Endodermal cell (in vitro differentiated cells): ENCODE data around the gene PHF24. TPM values are rescaled to one million over a fixed set of nuclear protein-coding genes. Genes with fewer than 3 reads are reported as not detected.
"Not testable (repeated sequence)": the region's sequence is repeated elsewhere in the genome, so short reads cannot be mapped to it uniquely, and the experiment has no call there.

Experiments used
- DNase-seq: peaks from one replicate; pipeline ENCODE4 v3.0.0-alpha.2; 2017
- H3K27ac ChIP-seq: 2 replicates; pipeline ENCODE4 v1.5.1; 2013; ENCODE audit warnings: mild to moderate bottlenecking, low read depth, low read length, moderate library complexity
- H3K27me3 ChIP-seq: 2 replicates; pipeline ENCODE4 v1.6.1; 2013; ENCODE audit warnings: mild to moderate bottlenecking, low read length, moderate library complexity; ENCODE audit not compliant: insufficient read depth, control insufficient read depth, poor library complexity, severe bottlenecking
- H3K36me3 ChIP-seq: 2 replicates; pipeline ENCODE4 v1.7.0; 2013; ENCODE audit warnings: mild to moderate bottlenecking, low read length, moderate library complexity; ENCODE audit not compliant: control insufficient read depth, insufficient read depth
- H3K4me1 ChIP-seq: one replicate; pipeline ENCODE4 v1.7.0; 2013; ENCODE audit warnings: low read length; ENCODE audit not compliant: control insufficient read depth, insufficient read depth
- H3K4me3 ChIP-seq: 2 replicates; pipeline ENCODE4 v1.5.1; 2013; ENCODE audit warnings: mild to moderate bottlenecking, low read length, moderate library complexity
- H3K9ac ChIP-seq: 2 replicates; pipeline ENCODE4 v1.6.1; 2013; ENCODE audit warnings: mild to moderate bottlenecking, low read length, moderate library complexity; ENCODE audit not compliant: poor library complexity, severe bottlenecking; ENCODE audit errors: extremely low read depth
- H3K9me3 ChIP-seq: 2 replicates; pipeline ENCODE4 v1.6.1; 2013; ENCODE audit warnings: mild to moderate bottlenecking, low read length, moderate library complexity; ENCODE audit not compliant: control insufficient read depth
- H3K27ac Mint-ChIP-seq: 2 replicates; pipeline ENCODE4 v1.8.0; 2020; ENCODE audit warnings: mixed read lengths
- H3K27me3 Mint-ChIP-seq: 2 replicates; pipeline ENCODE4 v1.8.0; 2021; ENCODE audit warnings: mild to moderate bottlenecking, mixed read lengths; ENCODE audit not compliant: insufficient read depth
- H3K36me3 Mint-ChIP-seq: 2 replicates; pipeline ENCODE4 v1.8.0; 2020; ENCODE audit warnings: low read depth, mixed read lengths
- H3K4me1 Mint-ChIP-seq: 2 replicates; pipeline ENCODE4 v1.8.0; 2020; ENCODE audit warnings: mixed read lengths
- H3K4me3 Mint-ChIP-seq: 2 replicates; pipeline ENCODE4 v1.8.0; 2020; ENCODE audit warnings: mild to moderate bottlenecking, moderate library complexity, mixed read lengths
- H3K9me3 Mint-ChIP-seq: 2 replicates; pipeline ENCODE4 v1.8.0; 2020; ENCODE audit warnings: mild to moderate bottlenecking, mixed read lengths
- CTCF ChIP-seq: fragments of 200-600 bp; sonication (generic); conservative IDR thresholded peaks from 2 replicates; pipeline ENCODE4 v1.5.0; 2021; ENCODE audit warnings: antibody characterized with exemption, mild to moderate bottlenecking
- WGBS, 2 experiments: methylation state at CpG; one replicate each; pipeline versions ENCODE4 v1.1.5 to v1.1.7; 2013; ENCODE audit warnings: missing lambda C conversion rate in 2 of 2, mixed read lengths in 1 of 2; ENCODE audit not compliant: insufficient coverage in 1 of 2, insufficient read length in 1 of 2; 5-methylcytosine and 5-hydroxymethylcytosine counted together
- total RNA-seq, 2 donors: library from RNA; stranded (reverse); fragmentation: NEBNext Ultra II Directional in 1 of 2; extraction: Animal tissue kit (Norgen Biotek cat#: 25700) in 1 of 2; gene quantifications; 2 replicates in 1 of 2; 3 replicates in 1 of 2; pipeline ENCODE4 v1.2.1, GENCODE V29; 2021

PHF24 gene
- total RNA-seq, 2 donors from 2014 or later: 1.9 to 2.7 TPM

- peaks cover 64% of the 10 kb centered on the region for H3K4me1 Mint-ChIP-seq
- peaks cover 11% of the 10 kb centered on the region for H3K9me3 Mint-ChIP-seq
- H3K9me3 ChIP-seq: peaks cover 8% of the 10 kb centered on the region
- peak overlapping the region; percentile 62 for H3K4me3 Mint-ChIP-seq
- no peak overlapping the region for H3K9ac ChIP-seq
- peaks cover 14% of the 10 kb centered on the region for H3K36me3 Mint-ChIP-seq
- peaks cover 24% of the 10 kb centered on the region for H3K4me1 ChIP-seq
- H3K4me3 ChIP-seq: no peak overlapping the region
- DNase-seq: no peak
- no peaks in the 10 kb centered on the region for H3K27me3 Mint-ChIP-seq
- H3K27ac ChIP-seq: no peak overlapping the region
- peaks cover 3% of the 10 kb centered on the region for H3K36me3 ChIP-seq
- H3K27me3 ChIP-seq: no peaks in the 10 kb centered on the region
- TF ChIP-seq CTCF: no peak
- H3K27ac Mint-ChIP-seq: peak overlapping the region; percentile 92
These were observed 44.5 kb downstream of the PHF24 start for GRCh38 chr9:35002623-35003022.

DNA sequence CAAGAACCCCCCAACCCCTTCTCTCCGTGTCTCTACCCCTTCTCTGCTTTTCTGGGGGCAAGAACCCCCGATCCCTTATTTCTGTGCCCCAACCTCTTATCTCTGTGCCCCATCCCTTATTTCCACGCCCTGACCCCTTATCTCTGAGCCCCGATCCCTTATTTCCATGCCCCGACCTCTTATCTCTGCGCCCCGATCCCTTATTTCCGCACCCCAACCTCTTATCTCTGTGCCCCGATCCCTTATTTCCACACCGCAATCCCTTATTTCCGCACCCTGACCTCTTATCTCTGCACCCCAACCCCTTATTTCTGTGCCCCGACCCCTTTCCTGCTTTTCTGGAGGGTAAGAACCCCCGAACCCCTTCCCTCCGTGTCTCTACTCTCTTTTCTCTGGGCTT lies 46.2 kb downstream of the PHF24 start:
- DNase-seq, H3K27ac ChIP-seq, H3K27me3 ChIP-seq, H3K27me3 Mint-ChIP-seq: not testable (repeated sequence)
- peak overlapping the region; percentile 92 for H3K27ac Mint-ChIP-seq
- H3K9ac ChIP-seq: peak overlapping the region; percentile 55
- H3K9me3 Mint-ChIP-seq: peaks cover 28% of the 10 kb centered on the region
- 77 to 82% methylated on average over 10 to 14 of the region's 14 CpGs for WGBS, 2 experiments
- peaks cover 20% of the 10 kb centered on the region for H3K4me1 ChIP-seq
- H3K4me3 ChIP-seq: peak overlapping the region; percentile 77
- peaks cover 30% of the 10 kb centered on the region for H3K36me3 Mint-ChIP-seq
- H3K4me3 Mint-ChIP-seq: peak overlapping the region; percentile 62
- H3K4me1 Mint-ChIP-seq: peaks cover 65% of the 10 kb centered on the region
- H3K9me3 ChIP-seq: peaks cover 13% of the 10 kb centered on the region
- H3K36me3 ChIP-seq: peaks cover 10% of the 10 kb centered on the region

- DNase-seq: no peak
- Mint-ChIP-seq H3K27ac (no peak overlapping the region), H3K4me3 (no peak overlapping the region), H3K27me3 (no peaks in the 10 kb centered on the region), H3K36me3 (peaks cover 84% of the 10 kb centered on the region), H3K9me3 (peaks cover 82% of the 10 kb centered on the region), H3K4me1 (peaks cover 16% of the 10 kb centered on the region)
- no peak for TF ChIP-seq CTCF
- Histone ChIP-seq H3K27ac (no peak overlapping the region), H3K27me3 (no peaks in the 10 kb centered on the region), H3K4me1 (no peaks in the 10 kb centered on the region), H3K9me3 (peaks cover 75% of the 10 kb centered on the region), H3K9ac (no peak overlapping the region), H3K4me3 (peak overlapping the region; percentile 46), H3K36me3 (peaks cover 69% of the 10 kb centered on the region)
- WGBS, 2 experiments: 90 to 95% methylated on average over 3 of the region's 3 CpGs
These were observed 52.4 kb downstream of the PHF24 start for GRCh38 chr9:35010351-35010958.

DNA sequence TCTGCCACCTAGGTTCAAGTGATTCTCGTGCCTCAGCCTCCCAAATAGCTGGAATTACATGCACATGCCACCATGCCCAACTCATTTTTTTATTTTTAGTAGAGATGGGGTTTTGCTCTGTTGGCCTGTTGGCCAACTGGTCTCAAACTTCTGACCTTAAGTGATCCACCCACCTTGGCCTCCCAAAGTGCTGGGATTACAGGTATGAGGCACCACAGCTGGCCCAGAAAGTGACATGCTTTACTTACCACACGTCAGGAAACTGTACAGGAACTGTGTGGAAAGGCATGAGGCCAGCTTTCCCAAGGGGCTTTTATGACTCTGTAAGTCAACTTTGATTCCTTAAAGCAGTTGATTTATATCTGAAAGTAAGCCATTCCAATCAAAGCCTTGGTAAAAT lies 56.4 kb downstream of the PHF24 start:
- Histone ChIP-seq H3K36me3 (peaks cover 95% of the 10 kb centered on the region), H3K27me3 (no peaks in the 10 kb centered on the region), H3K9ac (no peak overlapping the region), H3K4me3 (peak overlapping the region; percentile 68), H3K9me3 (peaks cover 100% of the 10 kb centered on the region), H3K4me1 (no peaks in the 10 kb centered on the region), H3K27ac (no peak overlapping the region)
- peaks cover 76% of the 10 kb centered on the region for H3K36me3 Mint-ChIP-seq
- no peak overlapping the region for H3K4me3 Mint-ChIP-seq
- H3K4me1 Mint-ChIP-seq: no peaks in the 10 kb centered on the region
- TF ChIP-seq CTCF: no peak
- DNase-seq: no peak
- no peak overlapping the region for H3K27ac Mint-ChIP-seq
- H3K9me3 Mint-ChIP-seq: peaks cover 90% of the 10 kb centered on the region
- WGBS, 2 experiments: 29 to 80% methylated on average over 1 to 2 of the region's 2 CpGs
- H3K27me3 Mint-ChIP-seq: no peaks in the 10 kb centered on the region

DNA sequence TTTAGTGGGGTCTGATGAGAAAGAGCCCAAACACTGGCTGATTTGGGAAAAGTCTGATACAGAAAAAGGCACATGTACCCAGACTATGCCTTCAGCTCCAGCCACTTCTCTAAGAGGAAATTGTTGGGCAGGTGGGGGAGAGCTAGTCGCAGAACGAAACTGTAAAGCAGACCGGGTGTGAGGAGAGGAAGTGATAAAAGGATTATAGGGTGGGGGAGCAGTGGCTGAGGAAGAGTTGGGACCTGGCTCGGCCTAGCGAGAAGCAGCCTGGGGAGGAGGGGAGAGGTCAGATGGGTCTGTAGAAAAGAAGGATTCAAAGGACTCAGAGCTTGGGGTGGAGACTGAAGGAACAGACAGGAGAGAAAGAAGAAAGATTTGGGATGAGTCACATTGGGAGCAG lies 65.4 kb downstream of the PHF24 start:
- Histone ChIP-seq H3K4me3 (peak overlapping the region; percentile 80), H3K36me3 (peaks cover 42% of the 10 kb centered on the region), H3K9me3 (peaks cover 68% of the 10 kb centered on the region)
- H3K27me3 ChIP-seq, DNase-seq, H3K27me3 Mint-ChIP-seq, H3K9ac ChIP-seq, H3K27ac ChIP-seq, H3K4me1 ChIP-seq: not testable (repeated sequence)
- WGBS, 2 experiments: 62 to 70% methylated on average over 3 to 5 of the region's 5 CpGs
- H3K4me1 Mint-ChIP-seq: peaks cover 25% of the 10 kb centered on the region
- H3K27ac Mint-ChIP-seq: peak overlapping the region; percentile 57
- peak overlapping the region; percentile 43 for H3K4me3 Mint-ChIP-seq
- H3K9me3 Mint-ChIP-seq: peaks cover 95% of the 10 kb centered on the region
- H3K36me3 Mint-ChIP-seq: peaks cover 58% of the 10 kb centered on the region
